Activated CD4-positive, alpha-beta T cell treated with anti-CD3 and anti-CD28 coated beads, Interleukin-2, amount 50 U/mL, for 16 hours (primary cell): ENCODE data around the gene SYNE2.
"Not testable (repeated sequence)": the region's sequence is repeated elsewhere in the genome, so short reads cannot be mapped to it uniquely, and the experiment has no call there.

Experiments used
- DNase-seq: peaks from one replicate; pipeline ENCODE4 v3.0.0-alpha.2; 2020

SYNE2 gene

DNA sequence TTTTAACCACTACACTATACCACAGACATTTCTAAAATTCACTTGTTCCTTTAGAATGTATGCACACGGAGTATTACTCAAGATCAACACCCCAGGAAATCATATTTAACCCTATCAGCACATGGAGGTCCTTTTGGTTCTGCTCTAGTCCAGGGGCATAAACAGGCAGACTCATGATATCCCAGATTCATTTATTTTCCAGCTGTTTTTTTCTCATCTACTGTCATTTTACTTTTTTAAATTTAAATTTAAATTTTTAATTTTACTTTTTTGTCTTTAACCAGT, 17.9 kb downstream of the SYNE2 start:
- DNase-seq = not testable (repeated sequence)

DNA sequence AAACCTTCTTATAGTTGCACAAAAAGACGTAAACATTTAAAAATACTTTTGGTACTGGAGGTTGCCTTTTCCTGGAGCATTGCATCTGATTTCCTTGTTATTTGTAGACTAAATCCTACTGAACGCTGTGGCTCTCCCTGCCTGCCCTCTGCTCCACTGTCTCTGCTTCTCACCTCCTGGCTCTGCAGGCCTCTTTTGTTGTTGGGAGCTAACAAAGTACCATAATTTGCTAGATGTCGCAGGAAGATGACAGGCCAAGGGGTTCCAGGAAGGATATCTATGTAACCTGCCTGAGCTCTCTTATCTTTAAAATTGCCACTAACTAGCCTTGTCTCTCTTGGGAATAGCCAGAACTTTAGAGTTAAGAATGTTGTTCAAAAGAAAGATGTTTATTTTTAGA, 21.4 kb downstream of the SYNE2 start:
- DNase-seq = no peak

DNA sequence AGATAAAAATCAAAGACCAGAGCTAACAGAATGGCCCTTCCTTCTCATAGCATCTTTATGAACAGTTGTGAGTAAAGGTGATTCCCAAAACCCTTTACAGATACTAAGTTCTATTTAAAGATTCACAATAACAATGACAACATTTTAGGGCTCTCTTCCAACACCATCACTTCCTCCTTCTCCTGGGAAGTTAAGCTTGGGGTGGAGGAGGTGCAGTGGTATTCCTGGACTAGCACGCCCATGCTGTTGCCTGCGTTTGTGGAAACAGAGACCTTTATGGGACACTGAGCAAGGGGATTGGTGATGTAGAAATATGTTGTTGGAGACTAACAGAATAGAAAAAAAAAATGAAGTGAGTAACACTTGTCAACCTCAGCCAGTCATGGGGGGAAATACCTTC, 22.5 kb downstream of the SYNE2 start:
- no peak for DNase-seq

DNA sequence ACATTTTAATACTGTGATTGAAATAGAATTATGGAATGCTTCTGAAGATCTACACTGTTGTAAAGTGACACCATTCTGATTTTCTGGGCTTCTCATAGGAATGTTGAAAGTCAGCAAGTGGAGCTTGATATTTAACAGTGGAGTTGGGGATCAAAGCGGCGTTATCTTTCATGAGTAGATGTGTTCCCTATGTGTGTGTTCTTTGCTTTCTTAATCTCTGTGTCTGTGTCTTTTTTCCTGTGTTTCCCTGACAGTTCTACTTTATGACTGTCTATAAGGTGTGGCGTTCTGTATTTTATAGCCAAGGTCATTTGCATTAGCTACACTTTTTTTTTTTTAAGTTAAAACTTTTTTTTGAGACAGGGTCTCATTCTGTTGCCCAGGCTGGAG, 24.7 kb downstream of the SYNE2 start:
- DNase-seq = no peak

DNA sequence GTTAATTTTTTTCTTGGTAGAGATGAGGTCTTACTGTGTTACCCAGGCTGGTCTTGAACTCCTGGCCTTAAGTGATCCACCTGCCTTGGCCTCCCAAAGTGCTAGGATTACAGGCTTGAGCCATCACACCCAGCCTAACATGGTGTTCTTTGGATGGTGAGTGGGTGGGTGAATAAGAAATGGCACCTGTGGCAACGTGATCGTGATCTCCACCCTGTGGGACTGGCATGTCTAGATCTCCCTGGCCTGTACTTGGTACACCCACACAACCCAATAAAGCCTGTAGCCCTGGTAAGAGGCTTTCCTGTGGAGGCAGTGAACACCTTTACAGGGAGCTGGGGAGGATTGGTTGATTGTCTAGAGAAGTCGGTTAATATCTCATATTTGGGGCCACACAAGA, 25.2 kb downstream of the SYNE2 start:
- no peak for DNase-seq

- DNase-seq = no peak
These were observed 26.0 kb downstream of the SYNE2 start for GRCh38 chr14:63878792-63879191.

- no peak for DNase-seq
These were observed 29.1 kb downstream of the SYNE2 start for GRCh38 chr14:63881926-63882325.

GRCh38 chr14:63887899-63888298, 35.1 kb downstream of the SYNE2 start:
- no peak for DNase-seq

GRCh38 chr14:63890553-63890952, 37.7 kb downstream of the SYNE2 start:
- no peak for DNase-seq

- no peak for DNase-seq
These were observed 38.6 kb downstream of the SYNE2 start for GRCh38 chr14:63891148-63891975.

- no peak for DNase-seq
These were observed 39.5 kb downstream of the SYNE2 start for GRCh38 chr14:63892265-63892664.

GRCh38 chr14:63893701-63894458, 41.1 kb downstream of the SYNE2 start:
- DNase-seq = no peak

GRCh38 chr14:63895510-63895909, 42.7 kb downstream of the SYNE2 start:
- no peak for DNase-seq

DNA sequence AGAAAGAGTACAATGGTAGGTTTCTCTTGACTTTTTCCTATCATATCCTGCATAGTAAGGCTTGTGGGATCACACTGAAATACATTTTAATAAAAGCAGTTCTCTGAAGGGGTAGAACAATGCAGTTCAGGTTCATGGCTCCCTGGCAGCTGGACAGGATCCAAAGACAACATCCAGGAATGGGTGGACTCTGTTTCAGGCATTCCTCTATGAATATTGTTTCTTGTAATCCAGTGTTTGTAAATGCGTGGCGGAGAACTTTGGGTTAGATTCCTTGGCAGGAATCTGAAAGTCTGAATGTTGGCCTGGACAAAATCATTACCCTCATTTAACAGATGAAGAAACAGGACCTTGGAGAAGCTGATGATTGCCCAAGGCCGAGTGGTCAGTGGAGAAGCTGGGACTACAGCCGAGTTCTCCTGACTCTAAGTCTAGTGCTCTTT, 43.5 kb downstream of the SYNE2 start:
- no peak for DNase-seq

DNA sequence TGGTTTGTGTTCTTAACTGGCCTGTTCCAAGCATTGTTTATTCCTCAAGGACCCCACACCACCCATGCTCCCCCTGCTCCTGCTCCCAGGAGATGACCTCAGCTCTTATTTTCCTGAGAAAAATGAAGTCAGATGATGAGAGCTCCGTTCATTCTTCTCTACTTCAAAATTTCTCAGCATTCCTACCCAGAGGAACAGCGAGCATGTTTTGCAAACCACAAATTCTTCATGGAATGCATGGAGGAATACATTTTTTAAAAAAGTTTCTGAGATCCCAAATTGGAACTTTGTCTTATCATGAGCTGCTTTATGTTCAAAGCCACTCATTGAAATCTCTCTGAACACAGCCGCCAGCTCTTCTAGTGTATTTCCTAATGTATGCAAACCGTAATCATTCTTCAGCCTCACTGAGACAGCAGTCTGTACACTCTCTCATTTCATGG, 44.9 kb downstream of the SYNE2 start:
- DNase-seq = no peak

- DNase-seq = peak; percentile 8
These were observed 47.1 kb downstream of the SYNE2 start for GRCh38 chr14:63899953-63900352.

- DNase-seq = peak; percentile 23
These were observed 48.8 kb downstream of the SYNE2 start for GRCh38 chr14:63901434-63902085.

- DNase-seq = no peak
These were observed 49.7 kb downstream of the SYNE2 start for GRCh38 chr14:63902375-63902976.

GRCh38 chr14:63904724-63905123, 51.9 kb downstream of the SYNE2 start:
- DNase-seq = no peak

DNA sequence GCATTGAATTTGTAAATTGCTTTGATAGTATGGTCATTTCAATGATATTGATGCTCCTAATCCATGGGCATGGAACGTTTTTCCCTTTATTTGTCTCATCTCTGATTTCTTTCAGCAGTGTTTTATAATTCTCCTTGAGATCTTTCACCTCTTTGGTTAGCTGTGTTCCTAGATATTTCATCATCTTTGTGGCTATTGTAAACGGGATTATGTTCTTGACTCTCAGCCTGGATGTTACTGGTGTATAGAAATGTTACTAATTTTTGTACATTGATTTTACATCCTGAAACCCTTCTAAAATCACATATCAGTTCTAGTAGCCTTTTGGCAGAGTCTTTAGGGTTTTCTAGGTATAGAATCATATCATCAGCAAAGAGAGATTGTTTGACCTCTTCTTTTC, 52.6 kb downstream of the SYNE2 start:
- no peak for DNase-seq

DNA sequence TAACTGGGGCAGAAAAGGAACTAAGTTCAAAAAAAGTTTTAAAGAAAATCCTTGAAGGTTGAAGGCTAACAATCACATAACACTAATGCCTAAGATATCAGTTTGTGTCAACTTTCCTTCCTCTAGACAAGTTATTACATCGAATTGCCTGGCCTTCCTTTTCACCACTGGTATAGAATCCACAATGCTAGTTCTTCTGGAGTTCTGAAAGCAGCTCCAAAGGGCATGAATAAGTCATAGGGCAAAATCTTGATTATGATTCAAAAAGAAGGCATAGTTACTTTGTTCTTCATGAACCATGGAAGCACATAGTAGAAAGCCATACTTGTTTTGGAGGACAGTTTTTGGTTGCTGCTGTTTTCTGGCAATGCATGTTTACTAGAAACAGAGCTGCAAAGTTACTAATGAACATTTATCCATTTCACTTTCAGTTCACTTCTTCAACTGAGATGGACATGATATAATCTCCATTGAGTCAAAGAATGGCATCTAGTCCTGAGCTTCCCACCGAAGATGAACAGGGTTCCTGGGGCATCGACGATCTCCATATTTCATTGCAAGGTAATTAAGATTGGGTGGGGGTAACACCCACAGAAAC, 56.0 kb downstream of the SYNE2 start:
- DNase-seq = no peak

DNA sequence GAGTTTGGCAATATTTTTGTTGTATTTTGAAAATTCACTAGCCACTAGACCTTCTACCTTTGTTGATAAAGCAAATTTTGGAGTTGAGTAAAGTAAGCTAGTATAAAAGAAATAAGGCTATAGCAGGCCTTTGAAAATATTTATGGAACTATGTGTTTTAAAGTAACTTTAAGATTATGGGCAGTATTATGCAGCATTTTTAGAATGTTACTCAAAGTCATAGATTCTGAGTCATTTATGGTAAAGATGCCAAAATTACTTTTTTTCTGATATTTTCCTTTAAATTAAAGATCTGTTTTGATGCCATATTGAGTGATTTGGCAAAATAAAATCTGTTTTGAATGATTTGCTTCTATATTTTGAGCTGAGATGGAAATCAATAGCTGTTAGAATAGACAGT, 57.2 kb downstream of the SYNE2 start:
- DNase-seq = no peak
